Ovary (tissue), 3 donors: ENCODE data around the gene HNRNPK.

ENCODE experiments used
- EP300 ChIP-seq: sonication (generic); formaldehyde crosslinking; IDR thresholded peaks from one replicate; pipeline ENCODE4 v1.6.1; 2017; ENCODE audit warnings: antibody characterized with exemption
- POLR2A ChIP-seq: fragments of 450-650 bp; IDR thresholded peaks from one replicate; pipeline ENCODE4 v1.6.1; 2017; ENCODE audit warnings: antibody characterized with exemption, mild to moderate bottlenecking, moderate library complexity
- TF ChIP-seq, protein P1 (sequence below), 3 donors: fragments of 450-650 bp in 2 of 3; fragments of 200-600 bp in 1 of 3; IDR thresholded peaks; one replicate each; pipeline versions ENCODE4 v1.5.1 to v1.8.0; 2016 to 2022; ENCODE audit warnings: antibody characterized with exemption in 3 of 3, mild to moderate bottlenecking in 1 of 3
- donor health status: DM: no; HTN: no; CAD: no.

DNA sequence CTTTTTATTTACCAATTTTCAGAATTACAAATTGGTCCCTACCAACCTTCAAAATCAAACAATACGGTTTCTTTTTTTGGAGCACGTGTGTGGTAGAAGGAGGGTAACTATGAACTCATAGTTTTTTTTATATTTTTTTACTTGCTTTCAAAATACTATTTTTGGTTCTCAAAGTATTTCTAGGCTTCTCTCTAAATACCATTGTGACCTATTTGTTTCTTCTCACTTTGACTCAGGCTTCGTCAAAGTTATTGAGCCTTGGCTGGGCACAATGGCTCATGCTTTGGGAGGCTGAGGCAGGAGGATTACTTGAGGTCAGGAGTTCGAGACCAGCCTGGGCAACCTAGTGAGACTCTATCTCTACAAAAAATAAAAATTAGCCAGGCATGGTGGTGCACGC, 47.2 kb downstream of the HNRNPK start:
- TF ChIP-seq POLR2A (no peak), EP300 (no peak)
- TF ChIP-seq, protein P1, sequence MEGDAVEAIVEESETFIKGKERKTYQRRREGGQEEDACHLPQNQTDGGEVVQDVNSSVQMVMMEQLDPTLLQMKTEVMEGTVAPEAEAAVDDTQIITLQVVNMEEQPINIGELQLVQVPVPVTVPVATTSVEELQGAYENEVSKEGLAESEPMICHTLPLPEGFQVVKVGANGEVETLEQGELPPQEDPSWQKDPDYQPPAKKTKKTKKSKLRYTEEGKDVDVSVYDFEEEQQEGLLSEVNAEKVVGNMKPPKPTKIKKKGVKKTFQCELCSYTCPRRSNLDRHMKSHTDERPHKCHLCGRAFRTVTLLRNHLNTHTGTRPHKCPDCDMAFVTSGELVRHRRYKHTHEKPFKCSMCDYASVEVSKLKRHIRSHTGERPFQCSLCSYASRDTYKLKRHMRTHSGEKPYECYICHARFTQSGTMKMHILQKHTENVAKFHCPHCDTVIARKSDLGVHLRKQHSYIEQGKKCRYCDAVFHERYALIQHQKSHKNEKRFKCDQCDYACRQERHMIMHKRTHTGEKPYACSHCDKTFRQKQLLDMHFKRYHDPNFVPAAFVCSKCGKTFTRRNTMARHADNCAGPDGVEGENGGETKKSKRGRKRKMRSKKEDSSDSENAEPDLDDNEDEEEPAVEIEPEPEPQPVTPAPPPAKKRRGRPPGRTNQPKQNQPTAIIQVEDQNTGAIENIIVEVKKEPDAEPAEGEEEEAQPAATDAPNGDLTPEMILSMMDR (IDR thresholded peaks at IDR 0.05), result no peak
